Effector CD8-positive, alpha-beta T cell (primary cell): ENCODE results near the gene TRPC4AP.

ENCODE experiments used
- DNase-seq: peaks from one replicate; lab custom pipeline; 2025; lab: John Stamatoyannopoulos, UW

TRPC4AP gene

DNA sequence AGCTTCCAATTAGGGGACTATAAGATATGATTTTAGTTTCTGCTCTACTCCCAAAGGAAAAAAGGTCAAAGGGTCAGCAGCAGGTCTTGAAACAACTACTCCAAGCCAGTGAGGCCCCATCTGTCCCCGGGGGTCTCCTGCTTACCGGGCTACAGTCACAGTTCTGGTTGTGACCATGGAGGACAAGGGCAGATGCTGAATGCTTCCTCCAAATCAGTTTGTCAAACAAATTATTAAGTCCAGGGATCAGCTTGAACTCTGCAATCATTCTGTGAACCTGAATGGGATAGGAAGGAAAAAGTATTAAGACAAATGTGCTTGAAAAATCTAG lies 76.8 kb downstream of the TRPC4AP start:
- no peak for DNase-seq

DNA sequence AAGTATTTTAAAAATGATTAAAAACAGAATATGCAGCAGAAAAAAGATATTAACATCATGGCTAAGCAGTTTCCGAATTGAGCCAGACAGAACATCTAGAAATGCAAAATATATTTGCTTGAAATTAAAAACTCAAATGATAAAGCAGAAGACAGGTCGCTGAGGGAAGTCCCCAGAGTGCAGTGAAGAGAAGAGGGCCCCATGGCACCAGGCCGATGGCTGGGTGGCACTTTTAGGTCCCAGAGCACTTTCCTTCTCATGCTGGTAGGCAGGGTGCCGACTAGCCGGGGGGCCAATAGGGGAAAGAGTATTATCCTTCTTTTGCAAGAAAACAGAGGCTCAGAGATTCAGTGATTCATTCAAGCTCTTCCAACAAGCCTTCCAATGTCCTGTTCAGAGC lies 78.1 kb downstream of the TRPC4AP start:
- no peak for DNase-seq

DNA sequence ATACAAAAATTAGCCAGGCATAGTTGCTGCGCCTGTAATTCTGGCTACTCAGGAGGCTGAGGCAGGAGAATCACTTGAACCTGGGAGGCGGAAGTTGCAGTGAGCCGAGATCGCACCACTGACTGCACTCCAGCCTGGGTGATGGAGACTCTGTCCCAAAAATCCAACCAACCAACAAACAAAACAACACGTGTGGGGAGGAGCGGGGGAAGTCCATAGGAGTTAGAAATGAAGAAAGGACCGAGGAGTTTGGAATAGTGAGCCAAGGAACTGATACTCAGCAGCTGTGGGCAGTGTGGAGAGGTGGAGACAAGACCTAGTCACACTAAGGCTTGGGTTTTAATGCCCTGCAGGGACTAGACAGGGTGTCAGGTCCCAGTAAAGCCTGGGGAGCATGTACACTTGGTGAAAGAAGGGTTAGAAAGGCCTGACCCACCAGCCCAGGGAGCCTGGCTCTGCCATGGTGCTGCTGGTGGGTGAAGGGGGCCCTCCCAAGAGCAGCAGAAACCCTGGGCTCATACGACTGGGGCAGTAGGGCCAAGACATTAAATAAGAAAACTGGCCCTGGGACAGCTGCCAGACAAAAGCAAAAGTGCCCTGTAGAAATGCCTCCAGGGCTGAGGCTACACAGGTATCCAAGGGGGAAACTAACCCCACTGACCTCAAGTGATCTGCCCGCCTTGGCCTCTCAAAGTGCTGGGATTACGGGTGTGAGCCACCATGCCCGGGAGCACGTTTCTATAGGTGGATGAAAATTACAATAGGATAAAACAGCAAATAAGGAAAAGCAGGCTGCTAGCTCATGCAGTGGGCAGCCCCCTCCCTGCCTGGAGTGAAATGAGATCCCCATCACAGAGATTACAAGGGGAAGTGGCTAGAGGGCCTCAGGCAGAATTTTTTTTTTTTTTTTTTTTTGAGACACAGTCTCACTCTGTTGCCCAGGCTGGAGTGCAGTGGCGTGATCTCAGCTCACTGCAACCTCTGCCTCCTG lies 78.9 kb downstream of the TRPC4AP start:
- no peak for DNase-seq

DNA sequence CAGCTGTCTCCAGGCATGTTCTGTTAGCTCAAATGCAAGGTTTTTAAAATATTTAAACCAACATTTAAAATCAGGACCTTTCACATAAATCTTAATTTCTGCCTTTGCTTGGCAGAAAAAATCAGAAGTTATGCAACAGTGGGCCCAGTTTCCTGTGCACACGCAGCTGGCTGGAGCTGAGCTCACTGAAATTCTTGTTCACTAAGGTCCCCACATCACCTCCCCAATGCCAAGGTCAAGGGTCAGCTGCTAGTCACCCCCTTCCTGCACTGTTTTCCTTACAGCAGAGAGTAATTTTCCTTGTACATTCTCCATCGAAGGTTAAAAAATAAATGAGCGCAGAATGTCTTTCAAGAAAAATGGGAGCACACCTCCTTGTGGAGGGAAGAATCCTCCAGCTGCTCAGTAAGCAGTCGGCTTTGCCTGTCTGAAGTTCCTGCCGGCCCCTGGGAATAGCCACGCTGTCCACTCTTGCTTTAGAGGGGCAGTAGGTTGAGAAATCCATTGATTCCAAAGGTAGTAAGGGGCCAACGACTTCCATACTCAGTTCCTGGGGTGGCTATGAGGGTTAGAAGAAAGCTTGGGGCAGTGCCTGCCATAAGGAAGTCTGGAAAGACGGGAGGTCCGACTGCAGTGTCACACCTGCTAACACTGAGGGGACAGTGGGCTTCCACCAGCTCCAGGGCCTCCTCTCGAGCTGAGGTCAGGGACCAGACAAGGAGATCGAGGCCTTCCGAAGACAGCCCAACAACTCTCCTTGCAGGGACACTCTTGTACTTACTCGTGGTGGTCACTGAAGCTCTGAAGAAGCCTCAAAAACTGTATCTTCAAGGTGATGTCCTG lies 80.2 kb downstream of the TRPC4AP start:
- no peak for DNase-seq

GRCh38 chr20:35011589-35012226 lies 80.9 kb downstream of the TRPC4AP start:
- no peak for DNase-seq

- DNase-seq: no peak
These were observed 82.0 kb downstream of the TRPC4AP start for GRCh38 chr20:35010405-35011192.

- DNase-seq: no peak
These were observed 82.8 kb downstream of the TRPC4AP start for GRCh38 chr20:35009665-35010328.

GRCh38 chr20:35008411-35009342 lies 83.9 kb downstream of the TRPC4AP start:
- no peak for DNase-seq

GRCh38 chr20:35007891-35008290 lies 84.7 kb downstream of the TRPC4AP start:
- no peak for DNase-seq

DNA sequence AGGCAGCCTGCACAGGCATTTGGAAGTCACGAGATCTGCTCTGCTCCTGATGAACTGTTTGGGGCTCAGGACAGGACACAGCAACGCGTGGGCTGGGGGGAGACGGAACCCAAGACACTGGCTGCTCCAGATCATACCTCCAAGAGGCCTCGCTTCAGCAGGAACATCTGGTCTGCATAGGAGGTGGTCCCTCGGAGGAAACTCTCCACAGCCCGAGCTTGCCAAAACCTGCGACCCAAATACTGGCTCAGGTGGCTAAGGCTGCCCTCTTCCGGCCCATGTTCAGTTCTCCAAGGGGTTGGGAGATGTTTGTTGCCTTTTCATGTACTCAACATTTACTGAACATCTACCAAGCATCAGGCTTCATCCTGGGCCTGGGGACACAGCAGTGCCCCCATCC lies 85.2 kb downstream of the TRPC4AP start:
- DNase-seq: no peak

GRCh38 chr20:35006531-35006971 lies 86.1 kb downstream of the TRPC4AP start:
- no peak for DNase-seq

- no peak for DNase-seq
These were observed 86.6 kb downstream of the TRPC4AP start for GRCh38 chr20:35006009-35006408.

GRCh38 chr20:35005463-35005961 lies 87.1 kb downstream of the TRPC4AP start:
- DNase-seq: no peak

DNA sequence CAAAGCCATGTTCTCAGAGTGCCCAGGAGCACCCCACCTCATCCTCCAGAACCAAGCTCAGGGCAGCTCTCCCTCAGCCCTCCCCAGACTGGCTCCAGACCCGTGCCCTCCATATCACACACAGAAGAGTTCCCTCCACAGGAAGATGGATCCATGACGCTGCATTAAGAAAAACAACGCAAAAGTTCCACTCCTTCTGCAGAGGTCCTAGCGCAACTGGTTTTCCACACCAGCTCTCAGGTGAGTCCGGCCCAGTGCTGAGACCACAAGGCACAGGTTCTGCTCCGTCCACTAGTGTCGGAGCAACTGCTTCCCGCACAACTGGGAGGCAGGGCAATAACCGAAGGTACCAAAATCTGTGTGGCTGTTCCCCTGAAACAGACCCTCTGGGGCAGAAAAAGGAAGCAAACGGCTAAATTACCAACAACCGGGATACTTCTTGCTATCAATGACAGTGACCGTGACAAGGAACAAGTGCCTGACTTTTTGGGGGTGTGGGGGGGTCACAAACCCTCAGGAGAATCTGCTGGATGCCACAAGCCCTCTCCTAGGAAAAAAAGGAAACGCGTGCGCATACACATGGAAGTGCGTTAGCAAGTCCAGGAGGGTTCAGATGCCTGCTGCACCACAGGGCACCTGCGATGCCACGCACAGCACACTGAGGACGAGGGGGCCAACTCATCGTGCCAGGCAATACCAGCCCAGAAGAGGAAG lies 87.7 kb downstream of the TRPC4AP start:
- DNase-seq: no peak

- DNase-seq: no peak
These were observed 88.4 kb downstream of the TRPC4AP start for GRCh38 chr20:35004051-35004725.

GRCh38 chr20:35003211-35004031 lies 89.2 kb downstream of the TRPC4AP start:
- DNase-seq: no peak

GRCh38 chr20:35002426-35003210 lies 90.0 kb downstream of the TRPC4AP start:
- no peak for DNase-seq
